Measurements from ENCODE around the gene ACKR4. TPM values are rescaled to one million over a fixed set of nuclear protein-coding genes. Genes with fewer than 3 reads are reported as not detected.

Gene ACKR4
- under 1 TPM in 5 of 6 experiments, not detected in 1; 0.15 to 0.30 (median 0.19) TPM for total RNA-seq
- long read RNA-seq: 0 reads

- DNase-seq (no peak), ATAC-seq (peak in 3 of 4 donors; percentile 40 to 59 (median 58))
- Histone ChIP-seq H3K27ac (no peak within 1 kb of the TSS), H3K9me3 (no peaks in the 10 kb centered on the region), H3K4me1 (peaks cover 0 to 12% (median 3%) of the 10 kb centered on the region in 4 donors), H3K4me3 (peak within 1 kb of the TSS in 1 of 3 donors; percentile 1), H3K27me3 (no peaks in the 10 kb centered on the region), H3K36me3 (peaks cover 0 to 9% (median 3%) of the 10 kb centered on the region in 4 donors)
- no peak for TF ChIP-seq POLR2A (IDR thresholded peaks at IDR 0.05)
- TF ChIP-seq, protein P1, sequence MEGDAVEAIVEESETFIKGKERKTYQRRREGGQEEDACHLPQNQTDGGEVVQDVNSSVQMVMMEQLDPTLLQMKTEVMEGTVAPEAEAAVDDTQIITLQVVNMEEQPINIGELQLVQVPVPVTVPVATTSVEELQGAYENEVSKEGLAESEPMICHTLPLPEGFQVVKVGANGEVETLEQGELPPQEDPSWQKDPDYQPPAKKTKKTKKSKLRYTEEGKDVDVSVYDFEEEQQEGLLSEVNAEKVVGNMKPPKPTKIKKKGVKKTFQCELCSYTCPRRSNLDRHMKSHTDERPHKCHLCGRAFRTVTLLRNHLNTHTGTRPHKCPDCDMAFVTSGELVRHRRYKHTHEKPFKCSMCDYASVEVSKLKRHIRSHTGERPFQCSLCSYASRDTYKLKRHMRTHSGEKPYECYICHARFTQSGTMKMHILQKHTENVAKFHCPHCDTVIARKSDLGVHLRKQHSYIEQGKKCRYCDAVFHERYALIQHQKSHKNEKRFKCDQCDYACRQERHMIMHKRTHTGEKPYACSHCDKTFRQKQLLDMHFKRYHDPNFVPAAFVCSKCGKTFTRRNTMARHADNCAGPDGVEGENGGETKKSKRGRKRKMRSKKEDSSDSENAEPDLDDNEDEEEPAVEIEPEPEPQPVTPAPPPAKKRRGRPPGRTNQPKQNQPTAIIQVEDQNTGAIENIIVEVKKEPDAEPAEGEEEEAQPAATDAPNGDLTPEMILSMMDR (IDR thresholded peaks at IDR 0.05): no peak
- intact Hi-C loops (cut with DNase I): no loop called here
- WGBS (ENCODE audit: insufficient coverage, low coverage, low lambda C conversion rate, missing lambda C conversion rate): 41% methylated on average over 2 of the region's 2 CpGs
Measured at GRCh38 chr3:132596816-132597433, at the start of gene ACKR4. Gene ACKR4 (plus strand): TSS chr3:132597270. CDS start chr3:132600398, 3,128 bp downstream.

GRCh38 chr3:132549169-132549568 lies 47.9 kb upstream of the ACKR4 start:
- no peaks in the 10 kb centered on the region for H3K36me3 ChIP-seq
- 66% methylated on average over 5 of the region's 8 CpGs for WGBS (ENCODE audit: insufficient coverage, low coverage, low lambda C conversion rate, missing lambda C conversion rate)
- H3K27me3 ChIP-seq: no peaks in the 10 kb centered on the region
- peak; percentile 18 to 47 (median 38) for ATAC-seq
- no peak overlapping the region for H3K27ac ChIP-seq
- intact Hi-C loops (cut with DNase I): no loop called here
- DNase-seq: no peak
- TF ChIP-seq, protein P1 (IDR thresholded peaks at IDR 0.05): no peak
- no peak for TF ChIP-seq POLR2A (IDR thresholded peaks at IDR 0.05)
- no peaks in the 10 kb centered on the region for H3K4me1 ChIP-seq
- H3K9me3 ChIP-seq: no peaks in the 10 kb centered on the region
- H3K4me3 ChIP-seq: no peak overlapping the region

- TF ChIP-seq, protein P1 (IDR thresholded peaks at IDR 0.05): no peak
- TF ChIP-seq POLR2A (IDR thresholded peaks at IDR 0.05): no peak
- H3K4me3 ChIP-seq: no peak overlapping the region
- no peaks in the 10 kb centered on the region for H3K4me1 ChIP-seq
- DNase-seq (no peak), ATAC-seq (peak in 1 of 4 donors; percentile 22)
- H3K36me3 ChIP-seq: no peaks in the 10 kb centered on the region
- no peaks in the 10 kb centered on the region for H3K9me3 ChIP-seq
- H3K27me3 ChIP-seq: no peaks in the 10 kb centered on the region
- H3K27ac ChIP-seq: no peak overlapping the region
- intact Hi-C loops (cut with DNase I): no loop called here
Measured at GRCh38 chr3:132549890-132550578, 47.0 kb upstream of the ACKR4 start.

DNA sequence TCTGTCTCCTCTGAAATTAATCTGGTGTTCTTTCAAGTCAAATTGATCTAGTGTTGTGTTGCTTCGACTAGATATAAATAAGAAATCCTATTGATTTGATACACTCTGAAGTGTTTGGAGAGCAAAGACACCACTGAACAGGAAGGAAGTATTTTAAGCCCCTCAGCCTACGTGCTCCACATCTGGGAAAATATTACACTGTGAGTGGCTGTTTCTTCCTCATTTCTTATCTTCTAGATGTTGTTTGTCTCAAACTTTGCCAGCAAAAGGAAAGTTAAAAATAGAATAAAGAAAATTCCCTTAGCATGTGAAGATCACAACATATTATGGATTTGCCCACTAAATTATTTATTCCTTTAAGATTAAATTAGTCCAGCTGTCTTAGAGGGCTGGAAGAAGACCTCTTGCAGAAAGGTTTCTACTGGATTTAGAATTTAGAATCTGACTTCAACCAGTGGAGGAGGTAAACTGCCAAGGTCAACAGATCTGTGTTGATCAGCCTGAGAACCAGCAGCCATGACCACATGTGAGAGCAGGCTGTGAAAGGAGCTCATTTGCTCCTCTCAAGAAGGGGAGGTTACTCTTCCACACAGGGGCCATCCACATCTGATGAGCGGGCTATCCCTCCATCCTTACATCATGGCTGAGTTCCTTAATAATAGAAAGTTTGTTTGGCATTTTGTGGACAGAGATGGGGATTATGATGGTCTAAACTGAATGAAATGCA lies 46.3 kb upstream of the ACKR4 start:
- ATAC-seq (no peak), DNase-seq (no peak)
- Histone ChIP-seq H3K27ac (no peak overlapping the region), H3K4me1 (no peaks in the 10 kb centered on the region), H3K36me3 (no peaks in the 10 kb centered on the region), H3K9me3 (no peaks in the 10 kb centered on the region), H3K4me3 (no peak overlapping the region), H3K27me3 (no peaks in the 10 kb centered on the region)
- TF ChIP-seq, protein P1 (IDR thresholded peaks at IDR 0.05): no peak
- no peak for TF ChIP-seq POLR2A (IDR thresholded peaks at IDR 0.05)
- intact Hi-C loops (cut with DNase I): no loop called here
- 56% methylated on average over 3 of the region's 3 CpGs for WGBS (ENCODE audit: insufficient coverage, low coverage, low lambda C conversion rate, missing lambda C conversion rate)

Data from right lobe of liver (tissue), 6 donors.